ENCODE results near the gene TRERF1. TPM values are rescaled to one million over a fixed set of nuclear protein-coding genes. Genes with fewer than 3 reads are reported as not detected.
"Not testable (repeated sequence)": the region's sequence is repeated elsewhere in the genome, so short reads cannot be mapped to it uniquely, and the experiment has no call there.

TRERF1 gene
- total and polyA plus RNA-seq, 2 experiments from 2014 or later = 3.2 to 5.1 TPM

DNA sequence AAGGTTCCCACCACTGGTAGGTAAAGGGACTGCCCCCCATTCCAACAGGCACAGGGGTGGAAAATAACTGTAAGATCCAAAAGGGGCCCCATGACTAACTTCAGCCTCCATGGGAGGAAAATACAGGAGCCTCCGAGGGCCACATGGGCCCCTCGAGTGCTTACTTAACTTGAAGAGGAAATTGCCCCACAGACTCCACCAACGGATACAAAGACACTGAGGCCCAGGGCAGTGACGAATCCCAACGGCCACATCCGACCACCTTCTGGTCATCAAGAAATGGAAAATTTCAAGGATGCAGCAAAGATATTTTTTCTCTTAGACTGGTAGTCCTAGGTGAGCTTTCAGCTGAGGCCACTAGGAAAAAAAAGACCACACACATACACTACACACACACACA is 118.1 kb downstream of the TRERF1 start:
- H3K79me2 ChIP-seq = peaks cover 8% of the 10 kb centered on the region
- H3K4me2 ChIP-seq = no peak overlapping the region
- TF ChIP-seq, protein P1, sequence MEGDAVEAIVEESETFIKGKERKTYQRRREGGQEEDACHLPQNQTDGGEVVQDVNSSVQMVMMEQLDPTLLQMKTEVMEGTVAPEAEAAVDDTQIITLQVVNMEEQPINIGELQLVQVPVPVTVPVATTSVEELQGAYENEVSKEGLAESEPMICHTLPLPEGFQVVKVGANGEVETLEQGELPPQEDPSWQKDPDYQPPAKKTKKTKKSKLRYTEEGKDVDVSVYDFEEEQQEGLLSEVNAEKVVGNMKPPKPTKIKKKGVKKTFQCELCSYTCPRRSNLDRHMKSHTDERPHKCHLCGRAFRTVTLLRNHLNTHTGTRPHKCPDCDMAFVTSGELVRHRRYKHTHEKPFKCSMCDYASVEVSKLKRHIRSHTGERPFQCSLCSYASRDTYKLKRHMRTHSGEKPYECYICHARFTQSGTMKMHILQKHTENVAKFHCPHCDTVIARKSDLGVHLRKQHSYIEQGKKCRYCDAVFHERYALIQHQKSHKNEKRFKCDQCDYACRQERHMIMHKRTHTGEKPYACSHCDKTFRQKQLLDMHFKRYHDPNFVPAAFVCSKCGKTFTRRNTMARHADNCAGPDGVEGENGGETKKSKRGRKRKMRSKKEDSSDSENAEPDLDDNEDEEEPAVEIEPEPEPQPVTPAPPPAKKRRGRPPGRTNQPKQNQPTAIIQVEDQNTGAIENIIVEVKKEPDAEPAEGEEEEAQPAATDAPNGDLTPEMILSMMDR (IDR thresholded peaks at IDR 0.05; ENCODE audit: poor library complexity) = no peak
- TF ChIP-seq EZH2 (IDR thresholded peaks at IDR 0.05; ENCODE audit: borderline replicate concordance) = no peak
- TF ChIP-seq EZH2phosphoT487 (IDR thresholded peaks at IDR 0.05; ENCODE audit: low read depth, severe bottlenecking, unreplicated experiment) = no peak

DNA sequence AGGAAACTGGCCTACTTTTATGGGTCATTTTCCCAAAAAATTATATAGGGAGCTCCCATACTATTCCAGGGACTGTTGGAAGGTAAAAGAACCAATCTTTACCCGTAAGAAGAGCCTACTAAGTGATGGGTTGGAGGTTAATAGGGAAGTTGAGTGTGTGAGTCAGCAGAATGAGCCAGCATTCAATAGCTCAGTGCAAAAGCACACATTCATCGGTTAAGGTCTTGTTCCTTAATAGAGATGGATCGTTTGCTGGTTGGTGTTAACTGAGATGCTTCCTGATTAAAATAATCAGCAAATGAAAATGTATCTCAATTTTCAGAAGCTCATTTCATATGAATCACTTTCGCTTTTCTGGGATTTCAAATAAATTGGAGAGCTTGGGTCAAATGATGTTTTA is 118.8 kb downstream of the TRERF1 start:
- no peak overlapping the region for H3K4me2 ChIP-seq
- H3K4me1 ChIP-seq (ENCODE audit: insufficient read depth) = no peaks in the 10 kb centered on the region
- H2AFZ ChIP-seq = no peak overlapping the region
- DNase-seq (ENCODE audit: low spot score) = no peak
- no peak overlapping the region for H3K27ac ChIP-seq
- no peaks in the 10 kb centered on the region for H3K9me2 ChIP-seq (replicated peaks; ENCODE audit: insufficient read depth)
- no peaks in the 10 kb centered on the region for H3K36me3 ChIP-seq (replicated peaks; ENCODE audit: insufficient read depth, low read depth)
- no peaks in the 10 kb centered on the region for H4K20me1 ChIP-seq (ENCODE audit: insufficient read depth, poor library complexity, severe bottlenecking)
- no peaks in the 10 kb centered on the region for H3K9me3 ChIP-seq (ENCODE audit: low read depth)
- H3K4me3 ChIP-seq = no peak overlapping the region
- H3K79me2 ChIP-seq = peaks cover 8% of the 10 kb centered on the region
- TF ChIP-seq, protein P1 (IDR thresholded peaks at IDR 0.05; ENCODE audit: poor library complexity) = no peak
- TF ChIP-seq EZH2phosphoT487 (IDR thresholded peaks at IDR 0.05; ENCODE audit: low read depth, severe bottlenecking, unreplicated experiment) (no peak), EZH2 (IDR thresholded peaks at IDR 0.05; ENCODE audit: borderline replicate concordance) (no peak)
- no peaks in the 10 kb centered on the region for H3K27me3 ChIP-seq
- WGBS (ENCODE audit: low lambda C conversion rate, missing lambda C conversion rate) = 96% methylated on average over 4 of the region's 4 CpGs

More for the DNA sequence above, 118.1 kb downstream of the TRERF1 start:
- Histone ChIP-seq H3K4me1 (ENCODE audit: insufficient read depth) (peaks cover 5% of the 10 kb centered on the region), H3K4me3 (no peak overlapping the region), H3K9me3 (ENCODE audit: low read depth) (no peaks in the 10 kb centered on the region), H3K36me3 (replicated peaks; ENCODE audit: insufficient read depth, low read depth) (no peaks in the 10 kb centered on the region), H3K27me3 (no peaks in the 10 kb centered on the region), H3K27ac (no peak overlapping the region), H3K9me2 (replicated peaks; ENCODE audit: insufficient read depth) (no peaks in the 10 kb centered on the region), H4K20me1 (ENCODE audit: insufficient read depth, poor library complexity, severe bottlenecking) (no peaks in the 10 kb centered on the region), H2AFZ (no peak overlapping the region)
- no peak for DNase-seq (ENCODE audit: low spot score)
- 90% methylated on average over 6 of the region's 6 CpGs for WGBS (ENCODE audit: low lambda C conversion rate, missing lambda C conversion rate)

DNA sequence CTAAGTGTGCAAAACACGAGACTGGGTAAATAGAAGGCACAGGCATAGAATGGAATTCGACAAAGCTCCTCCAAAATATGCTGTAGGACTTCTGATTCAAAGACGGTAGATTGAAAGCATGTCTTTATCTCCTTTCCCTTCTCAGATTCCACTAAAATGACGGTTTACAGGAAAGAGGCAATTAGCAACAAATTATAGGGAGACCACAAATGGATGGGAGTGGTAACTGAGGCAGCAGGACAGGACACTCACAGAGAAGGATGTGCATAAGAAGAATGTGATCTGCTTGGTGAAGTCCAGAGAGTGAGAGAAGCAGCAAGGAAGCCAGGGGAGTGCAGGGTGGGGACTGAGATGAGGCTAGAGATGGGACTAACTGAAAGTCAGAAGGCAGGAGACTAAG is 120.7 kb downstream of the TRERF1 start:
- H4K20me1 ChIP-seq (ENCODE audit: insufficient read depth, poor library complexity, severe bottlenecking) = no peaks in the 10 kb centered on the region
- H3K36me3 ChIP-seq (replicated peaks; ENCODE audit: insufficient read depth, low read depth) = no peaks in the 10 kb centered on the region
- H3K9me3 ChIP-seq (ENCODE audit: low read depth) = no peaks in the 10 kb centered on the region
- H3K4me2 ChIP-seq = no peak overlapping the region
- no peak overlapping the region for H2AFZ ChIP-seq
- H3K27ac ChIP-seq = no peak overlapping the region
- 59% methylated on average over 4 of the region's 4 CpGs for WGBS (ENCODE audit: low lambda C conversion rate, missing lambda C conversion rate)
- TF ChIP-seq EZH2 (IDR thresholded peaks at IDR 0.05; ENCODE audit: borderline replicate concordance) = no peak
- TF ChIP-seq, protein P1 (IDR thresholded peaks at IDR 0.05; ENCODE audit: poor library complexity) = no peak
- no peak for TF ChIP-seq EZH2phosphoT487 (IDR thresholded peaks at IDR 0.05; ENCODE audit: low read depth, severe bottlenecking, unreplicated experiment)
- no peaks in the 10 kb centered on the region for H3K9me2 ChIP-seq (replicated peaks; ENCODE audit: insufficient read depth)
- H3K79me2 ChIP-seq = peaks cover 8% of the 10 kb centered on the region
- H3K4me3 ChIP-seq = no peak overlapping the region
- no peaks in the 10 kb centered on the region for H3K27me3 ChIP-seq
- DNase-seq (ENCODE audit: low spot score) = no peak
- H3K4me1 ChIP-seq (ENCODE audit: insufficient read depth) = no peaks in the 10 kb centered on the region

DNA sequence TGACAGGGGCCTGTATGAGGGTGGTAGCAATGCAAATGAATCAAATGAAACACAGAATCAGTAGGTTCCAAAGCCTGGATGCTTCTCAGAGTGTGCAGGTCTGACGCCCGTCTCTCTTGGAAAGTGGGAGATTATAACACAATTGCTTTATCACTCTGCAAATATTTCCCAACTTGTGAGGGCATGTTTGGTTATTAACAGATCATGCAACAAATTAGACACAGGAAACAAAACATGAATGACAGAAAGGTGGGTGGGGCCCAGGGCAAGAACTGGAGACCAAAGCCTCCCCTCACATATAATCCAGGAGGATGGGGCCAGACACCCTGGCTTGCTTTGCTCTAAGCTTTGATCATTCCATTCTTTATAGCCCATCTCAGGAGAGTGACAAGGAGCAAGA is 125.5 kb downstream of the TRERF1 start:
- Histone ChIP-seq H3K9me2 (replicated peaks; ENCODE audit: insufficient read depth) (no peaks in the 10 kb centered on the region), H3K27ac (no peak overlapping the region), H3K4me2 (no peak overlapping the region), H3K4me3 (no peak overlapping the region), H4K20me1 (ENCODE audit: insufficient read depth, poor library complexity, severe bottlenecking) (no peaks in the 10 kb centered on the region), H3K9me3 (ENCODE audit: low read depth) (no peaks in the 10 kb centered on the region), H3K27me3 (no peaks in the 10 kb centered on the region), H3K36me3 (replicated peaks; ENCODE audit: insufficient read depth, low read depth) (no peaks in the 10 kb centered on the region), H2AFZ (no peak overlapping the region), H3K4me1 (ENCODE audit: insufficient read depth) (no peaks in the 10 kb centered on the region), H3K79me2 (peaks cover 25% of the 10 kb centered on the region)
- no peak for DNase-seq (ENCODE audit: low spot score)
- 73% methylated on average over 2 of the region's 2 CpGs for WGBS (ENCODE audit: low lambda C conversion rate, missing lambda C conversion rate)
- TF ChIP-seq EZH2phosphoT487 (IDR thresholded peaks at IDR 0.05; ENCODE audit: low read depth, severe bottlenecking, unreplicated experiment) (no peak), EZH2 (IDR thresholded peaks at IDR 0.05; ENCODE audit: borderline replicate concordance) (no peak)
- TF ChIP-seq, protein P1 (IDR thresholded peaks at IDR 0.05; ENCODE audit: poor library complexity) = no peak

DNA sequence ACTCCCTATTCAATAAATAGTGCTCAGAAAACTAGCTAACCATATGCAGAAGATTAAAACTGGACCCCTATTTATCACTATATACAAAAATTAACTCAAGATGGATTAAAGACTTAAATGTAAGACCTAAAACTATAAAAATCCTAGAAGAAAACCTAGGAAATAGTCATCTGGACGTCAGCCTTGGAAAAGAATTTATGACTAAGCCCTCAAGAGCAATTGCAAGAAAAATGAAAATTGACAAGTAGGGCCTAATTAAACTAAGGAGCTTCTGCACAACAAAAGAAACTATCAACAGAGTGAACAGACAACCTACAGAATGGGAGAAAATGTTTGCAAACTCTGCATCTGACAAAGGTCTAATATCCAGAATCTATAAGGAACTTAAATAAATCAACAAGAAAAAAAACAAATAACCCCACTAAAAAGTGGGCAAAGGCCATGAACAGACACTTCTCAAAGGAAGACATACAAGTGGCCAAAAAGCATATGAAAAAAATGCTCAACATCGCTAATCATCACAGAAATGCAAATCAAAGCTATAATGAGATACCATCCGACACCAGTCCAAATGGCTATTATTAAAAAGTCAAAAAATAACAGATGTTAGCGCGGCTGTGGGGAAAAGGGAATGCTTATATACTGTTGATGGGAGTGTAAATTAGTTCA is 126.9 kb downstream of the TRERF1 start:
- H3K27me3 ChIP-seq; H3K9me2 ChIP-seq (replicated peaks; ENCODE audit: insufficient read depth); H3K27ac ChIP-seq; H3K4me1 ChIP-seq (ENCODE audit: insufficient read depth); DNase-seq (ENCODE audit: low spot score); H2AFZ ChIP-seq; H3K4me2 ChIP-seq; H3K4me3 ChIP-seq; H3K36me3 ChIP-seq (replicated peaks; ENCODE audit: insufficient read depth, low read depth); H4K20me1 ChIP-seq (ENCODE audit: insufficient read depth, poor library complexity, severe bottlenecking); H3K9me3 ChIP-seq (ENCODE audit: low read depth): not testable (repeated sequence)
- WGBS (ENCODE audit: low lambda C conversion rate, missing lambda C conversion rate) = 87% methylated on average over 5 of the region's 5 CpGs
- H3K79me2 ChIP-seq = peaks cover 33% of the 10 kb centered on the region
